ENCODE results near the gene PERCC1.
A peak's percentile ranks its signal among the peaks of the same experiment; 100 is the strongest.

The PERCC1 gene

GRCh38 chr16:1413684-1414531 is 17.0 kb upstream of the PERCC1 start:
- peak; percentile 45 for DNase-seq

- DNase-seq = peak; percentile 47
Measured at GRCh38 chr16:1414532-1415260, 16.2 kb upstream of the PERCC1 start, which contains the start of gene UNKL. Gene UNKL (minus strand): TSS chr16:1414704. CDS start chr16:1414691, 13 bp downstream.

GRCh38 chr16:1416521-1416941 is 14.3 kb upstream of the PERCC1 start:
- no peak for DNase-seq

GRCh38 chr16:1420111-1420539 is 10.8 kb upstream of the PERCC1 start:
- no peak for DNase-seq

- no peak for DNase-seq
Measured at GRCh38 chr16:1422076-1422475, 8.8 kb upstream of the PERCC1 start.

GRCh38 chr16:1424028-1424427 is 6.8 kb upstream of the PERCC1 start:
- no peak for DNase-seq

- DNase-seq = no peak
Measured at GRCh38 chr16:1425616-1426370, 5.1 kb upstream of the PERCC1 start.

GRCh38 chr16:1426734-1427471 is 4.0 kb upstream of the PERCC1 start:
- DNase-seq = no peak

GRCh38 chr16:1427473-1428461 is 3.1 kb upstream of the PERCC1 start:
- no peak for DNase-seq

- DNase-seq = no peak
Measured at GRCh38 chr16:1428511-1428910, 2.4 kb upstream of the PERCC1 start.

GRCh38 chr16:1429012-1429411 is 1.9 kb upstream of the PERCC1 start:
- DNase-seq = no peak

GRCh38 chr16:1429631-1430030 is 1.2 kb upstream of the PERCC1 start:
- no peak for DNase-seq

- no peak for DNase-seq
Measured at GRCh38 chr16:1430214-1430758, 592 bp upstream of the PERCC1 start.

GRCh38 chr16:1431497-1432270 is 806 bp downstream of the PERCC1 start:
- DNase-seq = no peak

- no peak for DNase-seq
Measured at GRCh38 chr16:1432388-1433262, 1.7 kb downstream of the PERCC1 start.

GRCh38 chr16:1433263-1433560 is 2.3 kb downstream of the PERCC1 start:
- DNase-seq = no peak

- DNase-seq = no peak
Measured at GRCh38 chr16:1433756-1434155, 2.9 kb downstream of the PERCC1 start.

- no peak for DNase-seq
Measured at GRCh38 chr16:1434644-1435592, 4.0 kb downstream of the PERCC1 start.
